NCI-H1417 (cell line): ENCODE measurements around the gene ABCB9.
A peak's percentile ranks its signal among the peaks of the same experiment; 100 is the strongest.
"Not testable (repeated sequence)": the region's sequence is repeated elsewhere in the genome, so short reads cannot be mapped to it uniquely, and the experiment has no call there.

Experiments
- DNase-seq, 3 experiments: peaks; one replicate each; lab custom pipeline; 2025; lab: John Stamatoyannopoulos, UW

Gene ABCB9

DNA sequence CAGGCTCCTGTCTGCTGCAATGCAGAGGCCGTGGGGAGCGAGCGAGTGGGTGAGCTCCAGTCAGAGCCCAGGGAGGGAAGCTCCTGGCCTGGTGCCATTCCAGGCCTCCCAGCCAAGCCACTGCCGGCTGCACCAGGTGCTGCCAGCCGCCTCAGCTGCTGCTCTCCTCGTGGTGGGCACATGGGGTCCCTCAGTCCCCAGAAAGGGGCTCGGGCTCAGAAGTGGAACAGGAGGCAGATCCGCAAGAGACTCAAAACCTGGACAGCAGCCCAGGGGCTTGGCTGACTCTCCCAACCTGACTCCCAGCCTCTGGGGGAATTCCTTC, 2.4 kb downstream of the ABCB9 start:
- DNase-seq, result no peak

- peak in 1 of 3 experiments; percentile 12 for DNase-seq
These were observed 4.5 kb downstream of the ABCB9 start for GRCh38 chr12:122961531-122962329.

DNA sequence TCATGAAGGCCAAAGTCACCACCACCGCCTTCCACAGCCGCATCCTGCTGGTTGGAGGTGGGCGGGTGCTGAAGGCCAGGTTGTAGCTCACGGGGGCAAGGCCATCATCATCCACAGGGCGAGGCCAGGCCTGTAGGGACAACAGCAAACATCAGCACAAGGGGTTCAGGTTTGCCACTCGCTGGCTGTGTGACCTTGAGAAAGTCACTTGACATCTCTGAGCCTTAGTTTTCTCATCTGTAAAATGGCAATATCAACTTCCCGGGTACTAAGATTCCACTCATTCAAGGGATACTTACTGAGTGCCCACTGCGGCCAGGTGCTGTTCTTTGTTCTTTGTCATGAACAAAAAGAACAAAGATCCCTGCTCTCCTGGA, 6.1 kb downstream of the ABCB9 start:
- DNase-seq, result no peak

DNA sequence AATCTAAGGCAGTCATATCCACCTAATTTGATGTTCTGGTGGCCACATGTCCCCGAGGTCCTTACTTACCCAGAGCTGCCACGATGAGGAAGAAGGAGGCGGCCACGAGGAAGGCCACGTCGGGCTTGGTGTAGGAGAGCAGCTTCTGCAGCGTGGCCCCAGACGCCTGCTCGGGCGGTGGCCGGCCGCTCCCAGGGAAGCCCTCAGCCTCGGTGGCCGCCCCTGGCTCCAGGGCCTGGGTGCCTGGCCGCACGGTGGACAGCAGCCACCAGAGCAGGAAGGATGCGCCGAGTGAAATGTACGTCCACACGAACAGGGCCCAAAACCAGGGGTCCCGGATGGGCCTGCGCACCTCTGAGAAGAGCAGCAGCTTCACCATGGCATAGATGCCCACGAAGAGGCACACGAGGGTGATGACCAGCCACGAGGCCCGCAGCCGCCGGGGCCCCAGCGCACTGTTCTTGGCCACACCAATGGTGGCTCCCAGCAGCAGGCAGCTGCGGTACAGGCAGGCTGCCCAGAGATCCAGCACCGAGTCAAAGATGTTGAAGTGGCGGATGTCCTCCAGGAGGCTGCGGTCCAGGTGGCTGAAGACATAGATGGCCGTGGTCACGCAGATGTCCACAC, 6.6 kb downstream of the ABCB9 start:
- DNase-seq, result no peak

GRCh38 chr12:122958198-122958888, 7.9 kb downstream of the ABCB9 start:
- no peak for DNase-seq

DNA sequence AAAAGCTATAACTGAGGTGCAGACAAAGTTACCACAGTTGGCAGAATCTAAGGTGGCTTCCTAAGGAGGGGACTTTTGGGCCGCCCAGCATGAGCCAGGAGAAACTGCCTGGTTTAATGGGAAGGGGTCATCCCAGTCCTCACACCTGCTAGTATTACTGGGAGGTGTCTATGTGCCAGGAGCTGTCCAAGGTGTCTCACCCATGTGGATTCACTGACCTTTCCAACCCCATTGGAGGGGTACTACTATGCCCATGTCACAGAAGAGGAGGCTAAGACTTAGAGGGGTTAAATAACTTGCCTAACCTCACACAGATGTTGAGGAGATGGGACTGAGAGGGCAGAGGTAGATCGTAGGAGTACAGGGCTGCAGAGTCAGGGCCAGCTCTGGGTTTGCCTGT, 10.2 kb downstream of the ABCB9 start:
- DNase-seq, result no peak

DNA sequence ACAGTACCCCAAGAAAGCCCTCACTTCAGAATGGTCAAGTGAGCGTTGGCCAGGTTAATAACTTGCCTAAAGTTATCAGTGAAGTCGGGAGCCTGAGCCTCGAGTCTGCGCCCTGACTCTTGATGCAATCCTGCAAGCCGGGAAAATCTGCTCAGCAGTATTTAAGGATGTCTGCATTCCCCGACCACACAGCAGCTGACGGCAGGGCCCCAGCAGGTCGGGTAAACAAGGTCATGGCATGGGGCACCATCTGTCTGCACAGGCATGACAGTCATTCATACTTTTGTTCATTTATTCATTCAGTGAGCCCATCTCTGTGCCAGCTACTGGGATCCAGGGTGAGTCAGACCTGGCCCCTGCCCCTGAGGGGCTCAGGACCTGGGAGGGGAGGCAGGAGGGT, 11.1 kb downstream of the ABCB9 start:
- DNase-seq, result no peak

GRCh38 chr12:122951979-122952892, 14.0 kb downstream of the ABCB9 start:
- peak; percentile 54 to 81 (median 65) for DNase-seq

GRCh38 chr12:122951406-122951805, 14.9 kb downstream of the ABCB9 start:
- no peak for DNase-seq

DNA sequence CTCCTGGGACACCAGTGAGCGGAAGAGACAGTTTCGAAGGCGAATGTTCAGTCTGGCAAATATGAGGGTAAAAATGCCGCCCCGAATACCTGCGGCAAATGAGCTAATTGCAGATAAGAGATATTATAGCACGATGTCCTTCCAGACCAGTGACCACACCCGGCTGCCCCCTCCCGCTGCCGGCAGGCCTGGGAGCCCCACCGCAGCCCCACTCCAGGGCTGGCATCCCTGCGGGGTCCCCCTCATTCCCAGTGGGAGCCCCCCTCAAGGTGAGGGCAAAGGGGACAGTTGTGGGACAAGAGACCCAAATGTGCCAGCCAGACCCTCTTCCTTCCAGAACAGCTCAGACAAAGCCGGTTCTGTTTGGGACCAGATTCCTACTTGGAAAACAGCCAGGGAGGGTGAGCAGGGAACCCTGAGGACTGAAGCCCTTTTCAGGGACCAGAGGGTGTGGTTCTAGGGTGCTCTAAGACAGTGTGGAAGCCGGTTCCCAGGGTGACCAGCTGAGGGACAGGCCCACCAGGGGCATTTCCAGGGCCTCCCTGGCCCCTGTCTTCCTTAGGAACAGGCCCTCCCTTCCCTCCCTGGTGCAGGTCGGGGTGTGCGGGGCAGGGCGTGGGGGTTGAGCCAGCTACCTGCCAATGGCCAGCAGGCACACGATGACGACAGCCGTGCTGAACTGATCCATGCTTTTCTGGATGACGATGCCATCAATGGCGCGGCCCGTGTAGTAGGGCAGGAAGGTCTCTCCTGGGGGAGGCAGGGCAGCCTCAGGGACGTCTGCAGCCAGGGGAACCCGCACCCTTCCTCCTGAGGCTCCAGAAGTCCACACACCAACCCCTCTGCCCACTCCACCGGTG, 16.2 kb downstream of the ABCB9 start:
- DNase-seq, result no peak

- DNase-seq, result no peak
These were observed 16.9 kb downstream of the ABCB9 start for GRCh38 chr12:122949405-122949804.

GRCh38 chr12:122948605-122949004, 17.7 kb downstream of the ABCB9 start:
- DNase-seq, result no peak

DNA sequence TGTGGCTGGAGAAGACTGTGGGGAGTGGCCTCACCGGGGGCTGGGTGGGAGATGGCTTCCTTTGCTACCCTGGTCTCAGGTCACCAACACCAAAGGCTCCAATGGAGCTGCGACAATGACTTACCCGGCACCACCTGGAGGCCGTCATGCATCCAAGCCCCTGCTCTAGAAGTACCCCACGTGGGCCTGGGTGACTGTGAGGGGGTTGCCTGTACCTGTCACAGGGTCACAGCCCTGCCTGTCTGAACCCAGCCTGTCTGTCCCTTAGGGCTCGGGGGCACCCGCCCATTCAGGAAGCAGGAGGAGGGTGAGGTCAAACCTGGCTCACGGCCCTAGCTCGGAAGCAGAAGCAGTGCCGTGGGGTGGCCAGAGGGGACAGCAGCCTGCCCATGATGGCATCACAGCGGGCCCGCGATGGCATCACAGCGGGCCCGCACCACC, 18.9 kb downstream of the ABCB9 start:
- DNase-seq, result no peak

DNA sequence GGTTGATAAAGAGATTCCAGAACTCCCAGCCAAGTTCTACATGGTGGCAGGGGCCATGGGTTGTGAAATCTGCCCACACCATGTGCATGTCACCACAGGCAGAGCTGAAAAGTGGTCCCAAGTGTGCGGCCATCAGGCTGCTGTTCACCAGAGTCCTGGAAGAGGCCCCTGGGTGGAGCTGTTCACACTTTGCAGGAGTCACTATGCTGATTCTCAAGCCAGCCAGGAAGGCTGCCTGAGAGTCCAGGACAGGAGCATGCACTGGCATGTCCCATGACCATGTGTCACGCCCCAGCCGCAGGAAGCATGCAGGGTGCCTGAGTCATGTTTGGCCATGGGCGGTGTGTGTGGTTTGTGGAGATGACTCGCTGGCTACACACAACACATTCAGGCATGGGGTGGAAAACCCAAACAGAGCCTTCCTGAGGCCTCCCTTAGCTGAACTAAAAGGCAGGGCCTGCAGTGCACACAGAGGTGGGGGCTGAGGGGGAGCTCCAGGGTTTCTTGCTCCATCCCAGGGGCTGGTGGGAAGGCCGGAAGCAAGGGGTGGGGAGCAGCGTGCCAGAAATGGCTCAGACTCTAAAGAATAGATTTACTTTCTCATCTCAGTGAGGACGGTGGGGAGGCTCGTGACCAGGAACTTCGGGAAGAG, 19.4 kb downstream of the ABCB9 start:
- no peak for DNase-seq

GRCh38 chr12:122944605-122945592, 21.4 kb downstream of the ABCB9 start:
- no peak for DNase-seq

GRCh38 chr12:122943196-122943595, 23.1 kb downstream of the ABCB9 start:
- no peak for DNase-seq

DNA sequence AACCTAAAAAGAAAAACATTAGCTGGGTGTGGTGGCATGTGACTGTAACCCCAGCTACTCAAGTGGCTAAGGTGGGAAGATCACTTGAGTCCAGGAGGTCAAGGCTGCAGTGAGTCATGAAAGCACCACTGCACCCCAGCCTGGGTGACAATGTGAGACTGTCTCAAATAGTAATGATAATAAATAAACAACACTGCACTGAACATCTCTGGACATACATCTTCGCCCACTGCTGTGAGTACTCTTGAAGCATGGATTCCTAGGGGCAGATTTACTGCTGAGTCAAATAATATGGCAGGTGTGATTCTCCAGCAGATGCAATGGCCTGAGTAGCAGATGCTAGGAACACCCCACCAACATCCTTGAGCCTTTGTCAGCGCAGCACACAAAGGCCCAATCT, 23.6 kb downstream of the ABCB9 start:
- DNase-seq, result no peak

DNA sequence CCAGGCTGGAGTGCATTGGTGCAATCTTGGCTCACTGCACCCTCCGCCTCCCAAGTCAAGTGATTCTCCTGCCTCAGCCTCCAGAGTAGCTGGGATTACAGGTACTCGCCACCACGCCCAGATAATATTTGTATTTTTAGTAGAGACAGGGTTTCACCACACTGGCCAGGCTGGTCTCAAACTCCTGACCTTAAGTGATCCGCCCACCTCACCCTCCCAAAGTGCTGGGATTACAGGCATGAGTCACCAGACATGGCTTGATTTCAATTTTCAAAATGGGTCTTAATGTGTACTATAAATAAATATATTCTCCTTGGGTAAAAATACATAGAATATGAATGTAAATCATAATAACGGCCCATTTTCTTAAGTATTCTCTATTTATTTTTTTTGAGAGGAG, 24.9 kb downstream of the ABCB9 start:
- not testable (repeated sequence) for DNase-seq

GRCh38 chr12:122939125-122939524, 27.1 kb downstream of the ABCB9 start:
- DNase-seq, result no peak
